HG03575 (cell line): ENCODE data around the gene TMEM132D.
"Not testable (repeated sequence)": the region's sequence is repeated elsewhere in the genome, so short reads cannot be mapped to it uniquely, and the experiment has no call there.

ENCODE experiments used
- ATAC-seq: cut with Tn5 transposase; IDR thresholded peaks from one replicate; pipeline ENCODE4 v1.9.1; 2021; ENCODE audit not compliant: unreplicated experiment, insufficient number of reproducible peaks, low FRiP score; ENCODE audit errors: extremely low read depth

TMEM132D gene

GRCh38 chr12:129196927-129197326 is 706.9 kb downstream of the TMEM132D start:
- ATAC-seq, result no peak

GRCh38 chr12:129195081-129195480 is 708.7 kb downstream of the TMEM132D start:
- ATAC-seq, result no peak

GRCh38 chr12:129193263-129193871 is 710.5 kb downstream of the TMEM132D start:
- ATAC-seq, result no peak

- no peak for ATAC-seq
These were observed 713.0 kb downstream of the TMEM132D start for GRCh38 chr12:129190827-129191226.

- ATAC-seq, result not testable (repeated sequence)
These were observed 713.9 kb downstream of the TMEM132D start for GRCh38 chr12:129189879-129190278.

GRCh38 chr12:129186952-129187351 is 716.9 kb downstream of the TMEM132D start:
- no peak for ATAC-seq

- ATAC-seq, result no peak
These were observed 718.0 kb downstream of the TMEM132D start for GRCh38 chr12:129185855-129186254.

- ATAC-seq, result no peak
These were observed 719.5 kb downstream of the TMEM132D start for GRCh38 chr12:129184127-129184928.

- ATAC-seq, result no peak
These were observed 723.8 kb downstream of the TMEM132D start for GRCh38 chr12:129179941-129180553.

GRCh38 chr12:129169928-129170327 is 733.9 kb downstream of the TMEM132D start:
- ATAC-seq, result no peak

GRCh38 chr12:129163861-129164260 is 740.0 kb downstream of the TMEM132D start:
- ATAC-seq, result no peak

- no peak for ATAC-seq
These were observed 740.4 kb downstream of the TMEM132D start for GRCh38 chr12:129163461-129163860.

- no peak for ATAC-seq
These were observed 741.0 kb downstream of the TMEM132D start for GRCh38 chr12:129162805-129163204.

- ATAC-seq, result no peak
These were observed 742.3 kb downstream of the TMEM132D start for GRCh38 chr12:129161511-129161910.

- no peak for ATAC-seq
These were observed 743.5 kb downstream of the TMEM132D start for GRCh38 chr12:129160282-129160681.

GRCh38 chr12:129152351-129153104 is 751.3 kb downstream of the TMEM132D start:
- ATAC-seq, result no peak

- no peak for ATAC-seq
These were observed 753.1 kb downstream of the TMEM132D start for GRCh38 chr12:129150721-129151120.

GRCh38 chr12:129145381-129145780 is 758.4 kb downstream of the TMEM132D start:
- ATAC-seq, result no peak

GRCh38 chr12:129138776-129139175 is 765.0 kb downstream of the TMEM132D start:
- ATAC-seq, result no peak
